GM06990 (cell line): Measurements from ENCODE around the gene CHMP4B.

Source experiments
- DNase-seq: peaks from one replicate; pipeline ENCODE4 v3.0.0-alpha.2; 2011; ENCODE audit not compliant: insufficient read length; ENCODE audit errors: extremely low read depth
- H3K27me3 ChIP-seq: replicated peaks from 2 replicates; pipeline ENCODE4 v1.6.0; 2011; ENCODE audit warnings: low read length; ENCODE audit not compliant: control insufficient read depth, insufficient read depth
- H3K36me3 ChIP-seq: 2 replicates; pipeline ENCODE4 v1.5.1; 2011; ENCODE audit warnings: low read length; ENCODE audit not compliant: control insufficient read depth, insufficient read depth
- H3K4me3 ChIP-seq: replicated peaks from 2 replicates; pipeline ENCODE4 v1.5.1; 2011; ENCODE audit warnings: low read depth, mild to moderate bottlenecking, control low read depth, low read length
- TF ChIP-seq, protein P1 (sequence below): IDR thresholded peaks from 2 replicates; pipeline ENCODE4 v1.5.1; 2011; ENCODE audit warnings: low read length, control low read depth, mild to moderate bottlenecking, inconsistent platforms; ENCODE audit not compliant: insufficient read depth, poor library complexity, severe bottlenecking

CHMP4B gene

DNA sequence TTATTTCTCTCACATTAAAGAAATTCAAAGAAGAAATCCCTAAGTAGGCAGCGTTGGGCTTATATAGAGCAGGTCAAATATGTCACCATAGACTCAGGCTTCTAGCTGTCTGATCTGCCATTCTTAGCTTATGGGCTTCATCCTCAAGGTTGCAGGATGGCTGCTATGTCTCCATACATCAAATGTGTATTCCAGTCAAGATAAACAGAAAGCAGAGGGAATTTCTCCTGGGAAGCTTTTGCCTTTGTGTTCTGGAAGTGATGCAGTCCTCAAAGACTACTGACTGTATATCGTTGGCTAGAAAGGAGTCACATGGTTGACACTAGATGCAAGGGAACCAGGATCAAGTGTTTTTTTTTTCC is 43.4 kb upstream of the CHMP4B start:
- Histone ChIP-seq H3K36me3 (no peaks in the 10 kb centered on the region; the same call in none of the 2 replicates), H3K4me3 (no peak overlapping the region), H3K27me3 (no peaks in the 10 kb centered on the region)
- no peak for DNase-seq
- TF ChIP-seq, protein P1, sequence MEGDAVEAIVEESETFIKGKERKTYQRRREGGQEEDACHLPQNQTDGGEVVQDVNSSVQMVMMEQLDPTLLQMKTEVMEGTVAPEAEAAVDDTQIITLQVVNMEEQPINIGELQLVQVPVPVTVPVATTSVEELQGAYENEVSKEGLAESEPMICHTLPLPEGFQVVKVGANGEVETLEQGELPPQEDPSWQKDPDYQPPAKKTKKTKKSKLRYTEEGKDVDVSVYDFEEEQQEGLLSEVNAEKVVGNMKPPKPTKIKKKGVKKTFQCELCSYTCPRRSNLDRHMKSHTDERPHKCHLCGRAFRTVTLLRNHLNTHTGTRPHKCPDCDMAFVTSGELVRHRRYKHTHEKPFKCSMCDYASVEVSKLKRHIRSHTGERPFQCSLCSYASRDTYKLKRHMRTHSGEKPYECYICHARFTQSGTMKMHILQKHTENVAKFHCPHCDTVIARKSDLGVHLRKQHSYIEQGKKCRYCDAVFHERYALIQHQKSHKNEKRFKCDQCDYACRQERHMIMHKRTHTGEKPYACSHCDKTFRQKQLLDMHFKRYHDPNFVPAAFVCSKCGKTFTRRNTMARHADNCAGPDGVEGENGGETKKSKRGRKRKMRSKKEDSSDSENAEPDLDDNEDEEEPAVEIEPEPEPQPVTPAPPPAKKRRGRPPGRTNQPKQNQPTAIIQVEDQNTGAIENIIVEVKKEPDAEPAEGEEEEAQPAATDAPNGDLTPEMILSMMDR = no peak

DNA sequence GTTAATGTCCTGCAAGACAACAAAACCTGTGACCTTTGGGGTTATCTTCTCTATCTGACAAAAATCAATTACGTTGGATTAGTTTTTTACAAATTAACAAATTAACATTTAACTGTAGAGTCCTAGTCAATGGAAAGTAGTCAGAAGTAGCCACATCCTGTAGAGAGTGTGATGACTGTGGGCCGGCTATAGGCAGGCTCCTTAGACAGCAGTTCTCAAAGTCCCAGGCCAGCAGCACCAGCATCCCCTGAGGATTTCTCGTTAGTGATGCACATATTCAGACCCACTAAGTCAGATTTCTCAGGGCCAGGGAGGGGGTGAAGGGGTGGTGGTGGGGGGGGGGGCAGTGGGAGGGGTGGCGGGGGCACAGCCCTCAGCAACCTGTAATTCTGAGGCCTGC is 42.1 kb upstream of the CHMP4B start:
- TF ChIP-seq, protein P1 = no peak
- no peak for DNase-seq
- Histone ChIP-seq H3K36me3 (no peaks in the 10 kb centered on the region; the same call in 1 of the 2 replicates), H3K4me3 (no peak overlapping the region), H3K27me3 (no peaks in the 10 kb centered on the region)

DNA sequence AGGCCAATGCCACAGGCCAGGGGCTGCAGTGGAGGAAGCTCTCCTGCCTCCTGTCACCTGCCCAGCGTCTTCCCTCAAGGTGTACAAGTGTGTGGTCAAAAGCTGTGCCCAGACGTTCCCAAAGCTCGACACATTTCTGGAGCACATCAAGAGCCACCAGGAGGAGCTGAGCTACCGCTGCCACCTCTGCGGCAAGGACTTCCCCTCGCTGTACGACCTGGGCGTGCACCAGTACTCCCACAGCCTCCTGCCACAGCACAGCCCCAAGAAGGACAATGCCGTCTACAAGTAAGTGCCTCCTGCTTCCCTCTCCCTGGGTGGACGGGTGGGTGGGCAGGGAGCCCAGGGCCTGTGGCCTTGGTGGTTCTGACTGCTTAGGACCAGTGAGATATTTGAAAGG is 41.1 kb upstream of the CHMP4B start:
- TF ChIP-seq, protein P1 = no peak
- no peak overlapping the region for H3K4me3 ChIP-seq
- H3K36me3 ChIP-seq = no peaks in the 10 kb centered on the region; the same call in 1 of the 2 replicates
- H3K27me3 ChIP-seq = no peaks in the 10 kb centered on the region
- no peak for DNase-seq

DNA sequence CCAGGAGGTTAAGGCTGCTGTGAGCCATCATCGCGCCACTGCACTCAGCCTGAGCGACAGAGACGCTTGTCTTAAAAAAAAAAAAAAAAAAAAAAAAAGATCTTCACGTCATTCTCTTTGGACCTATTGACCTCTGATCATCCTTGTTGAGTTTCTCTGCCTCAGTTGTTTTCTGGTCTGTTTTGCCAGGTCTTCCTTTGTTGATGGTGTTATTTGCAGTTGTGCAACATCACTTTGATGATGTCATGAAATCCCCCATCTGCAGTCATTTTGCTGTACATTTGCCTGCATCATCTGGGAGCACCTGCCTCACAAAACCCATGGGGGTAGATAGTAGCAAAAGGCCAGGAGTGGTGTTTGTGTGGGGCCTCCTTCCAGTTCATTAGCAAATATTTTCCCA is 39.2 kb upstream of the CHMP4B start:
- Histone ChIP-seq H3K36me3 (no peaks in the 10 kb centered on the region; the same call in 1 of the 2 replicates), H3K4me3 (no peak overlapping the region), H3K27me3 (no peaks in the 10 kb centered on the region)
- DNase-seq = no peak
- TF ChIP-seq, protein P1 = no peak

DNA sequence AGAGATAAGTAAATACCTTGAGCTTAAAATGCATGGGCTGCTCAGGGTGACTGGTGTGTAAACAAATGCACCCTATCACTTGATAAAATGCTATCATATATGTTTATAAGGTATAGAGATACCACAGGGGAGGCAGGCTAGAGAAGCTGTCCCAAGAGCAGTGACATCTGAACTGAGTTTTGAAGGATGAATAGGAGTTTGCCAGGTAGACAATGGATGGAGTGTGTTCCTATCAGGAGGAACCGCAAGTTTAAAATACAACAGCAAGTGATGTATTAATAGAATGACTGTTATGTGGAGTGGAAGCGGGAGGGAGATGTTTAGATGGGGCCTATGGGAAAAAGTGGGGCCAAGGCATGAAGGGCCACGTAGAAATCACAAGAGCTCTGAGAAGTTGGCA is 38.7 kb upstream of the CHMP4B start:
- TF ChIP-seq, protein P1 = no peak
- no peak for DNase-seq
- H3K4me3 ChIP-seq = no peak overlapping the region
- no peaks in the 10 kb centered on the region; the same call in 1 of the 2 replicates for H3K36me3 ChIP-seq
- H3K27me3 ChIP-seq = no peaks in the 10 kb centered on the region
